GM23338 (cell line): Measurements from ENCODE around the gene PADI1. TPM values are rescaled to one million over a fixed set of nuclear protein-coding genes. Genes with fewer than 3 reads are reported as not detected.

ENCODE experiments used
- ATAC-seq: fragments of 200-7000 bp; cut with Tn5 transposase; 3 replicates; pipeline ENCODE4 v1.9.1; 2020
- DNase-seq: peaks from one replicate; pipeline ENCODE4 v3.0.0-alpha.2; 2015; ENCODE audit warnings: low spot score
- H2AFZ ChIP-seq: fragments of 200-600 bp; sonication (generic); 2 replicates; pipeline ENCODE4 v1.8.0; 2016; ENCODE audit warnings: antibody characterized with exemption, mild to moderate bottlenecking, moderate library complexity
- H3F3A ChIP-seq: fragments of 200-600 bp; sonication (generic); replicated peaks from 2 replicates; pipeline ENCODE4 v1.8.0; 2017; ENCODE audit warnings: antibody characterized with exemption, mixed run types, low read depth
- H3K27ac ChIP-seq: fragments of 200-600 bp; sonication (generic); 2 replicates; pipeline ENCODE4 v1.6.1; 2016; ENCODE audit warnings: low read depth
- H3K27me3 ChIP-seq: fragments of 200-600 bp; sonication (generic); 2 replicates; pipeline ENCODE4 v1.8.0; 2016; ENCODE audit warnings: mild to moderate bottlenecking, mixed run types, moderate library complexity; ENCODE audit not compliant: insufficient read depth
- H3K36me3 ChIP-seq: fragments of 200-600 bp; sonication (generic); 2 replicates; pipeline ENCODE4 v1.8.0; 2016; ENCODE audit warnings: mild to moderate bottlenecking; ENCODE audit not compliant: insufficient read depth
- H3K4me1 ChIP-seq: fragments of 200-600 bp; sonication (generic); 2 replicates; pipeline ENCODE4 v1.8.0; 2016; ENCODE audit warnings: mild to moderate bottlenecking, moderate library complexity; ENCODE audit not compliant: insufficient read depth
- H3K4me2 ChIP-seq: fragments of 200-600 bp; sonication (generic); 2 replicates; pipeline ENCODE4 v1.7.1; 2017; ENCODE audit warnings: mixed run types
- H3K4me3 ChIP-seq: fragments of 200-600 bp; sonication (generic); 2 replicates; pipeline ENCODE4 v1.6.1; 2016; ENCODE audit warnings: mixed run types
- H3K79me2 ChIP-seq: fragments of 200-600 bp; sonication (generic); replicated peaks from 2 replicates; pipeline ENCODE4 v1.8.0; 2017; ENCODE audit warnings: mild to moderate bottlenecking; ENCODE audit not compliant: insufficient read depth
- H3K9me2 ChIP-seq: fragments of 200-600 bp; sonication (generic); 2 replicates; pipeline ENCODE4 v1.8.0; 2017; ENCODE audit not compliant: insufficient read depth
- H4K20me1 ChIP-seq: fragments of 200-600 bp; sonication (generic); replicated peaks from 2 replicates; pipeline ENCODE4 v1.8.0; 2017; ENCODE audit warnings: mild to moderate bottlenecking; ENCODE audit not compliant: insufficient read depth
- H3K27ac Mint-ChIP-seq: 2 replicates; pipeline ENCODE4 v1.8.0; 2020; ENCODE audit warnings: inconsistent platforms, mild to moderate bottlenecking, moderate library complexity, mixed read lengths
- H3K27me3 Mint-ChIP-seq: 3 replicates; pipeline ENCODE4 v1.8.0; 2022; ENCODE audit warnings: low read depth, mild to moderate bottlenecking, moderate library complexity, mixed read lengths, inconsistent platforms; ENCODE audit not compliant: insufficient read depth, poor library complexity
- H3K36me3 Mint-ChIP-seq: 3 replicates; pipeline ENCODE4 v1.8.0; 2021; ENCODE audit warnings: low read depth, mild to moderate bottlenecking, inconsistent platforms, moderate library complexity, mixed read lengths
- H3K4me1 Mint-ChIP-seq: 3 replicates; pipeline ENCODE4 v1.8.0; 2020; ENCODE audit warnings: mild to moderate bottlenecking, inconsistent platforms, mixed read lengths
- H3K4me3 Mint-ChIP-seq: 3 replicates; pipeline ENCODE4 v1.8.0; 2021; ENCODE audit warnings: moderate library complexity, mild to moderate bottlenecking, inconsistent platforms, mixed read lengths
- H3K9me3 Mint-ChIP-seq: 3 replicates; pipeline ENCODE4 v1.8.0; 2020; ENCODE audit warnings: moderate library complexity, mild to moderate bottlenecking, inconsistent platforms, mixed read lengths
- CREB1 ChIP-seq: fragments of 250-450 bp; sonication (Bioruptor Pico); IDR thresholded peaks from 2 replicates; pipeline ENCODE4 v1.5.0; 2020; ENCODE audit warnings: low read depth, mild to moderate bottlenecking, moderate library complexity
- ETS1 ChIP-seq: IDR thresholded peaks from 2 replicates; pipeline ENCODE4 v1.6.1; 2016; ENCODE audit warnings: antibody characterized with exemption
- EZH2 ChIP-seq: fragments of 200-600 bp; sonication (generic); IDR thresholded peaks from one replicate; pipeline ENCODE4 v1.8.0; 2017; ENCODE audit warnings: antibody characterized with exemption, mild to moderate bottlenecking, low read depth; ENCODE audit not compliant: unreplicated experiment
- EZH2phosphoT487 ChIP-seq: fragments of 200-600 bp; sonication (generic); IDR thresholded peaks from one replicate; pipeline ENCODE4 v1.8.1; 2018; ENCODE audit warnings: antibody characterized with exemption; ENCODE audit not compliant: unreplicated experiment
- JUNB ChIP-seq: IDR thresholded peaks from one replicate; pipeline ENCODE4 v1.6.1; 2016; ENCODE audit warnings: antibody characterized with exemption; ENCODE audit not compliant: unreplicated experiment
- NANOG ChIP-seq: IDR thresholded peaks from 2 replicates; pipeline ENCODE4 v1.6.1; 2016; ENCODE audit warnings: antibody characterized with exemption, borderline replicate concordance
- POLR2AphosphoS5 ChIP-seq: IDR thresholded peaks from 2 replicates; pipeline ENCODE4 v1.6.1; 2016; ENCODE audit warnings: antibody characterized with exemption, low read depth
- STAT1 ChIP-seq: IDR thresholded peaks from one replicate; pipeline ENCODE4 v1.6.1; 2016; ENCODE audit warnings: antibody characterized with exemption; ENCODE audit not compliant: unreplicated experiment
- ZNF114 ChIP-seq: fragments of 250-450 bp; sonication (Bioruptor Pico); IDR thresholded peaks from 2 replicates; pipeline ENCODE4 v1.5.0; 2020; ENCODE audit warnings: mild to moderate bottlenecking, moderate library complexity
- ZNF331 ChIP-seq: fragments of 250-450 bp; sonication (Bioruptor Pico); IDR thresholded peaks from 2 replicates; pipeline ENCODE4 v1.5.0; 2020; ENCODE audit warnings: low read depth, mild to moderate bottlenecking, moderate library complexity
- polyA plus RNA-seq: library from polyadenylated mRNA; unstranded; fragments of >200 nt; fragmentation: Nextera tagmentation; extraction: Ambion mirVana; gene quantifications from 2 replicates; pipeline ENCODE4 v1.2.1, GENCODE V29; 2016
- total RNA-seq: library from RNA; depleted of rRNA; stranded (reverse); fragments of >200 nt; shearing (Covaris generic); gene quantifications from 2 replicates; pipeline ENCODE4 v1.2.3, GENCODE V29; 2014
- TF ChIP-seq, protein P1 (sequence below): fragments of 250-450 bp; sonication (Bioruptor Pico); IDR thresholded peaks from 2 replicates; pipeline ENCODE4 v1.5.0; 2020; ENCODE audit warnings: mild to moderate bottlenecking, moderate library complexity
- TF ChIP-seq, protein P2 (sequence below): IDR thresholded peaks from one replicate; pipeline ENCODE4 v1.6.1; 2018; ENCODE audit warnings: antibody characterized with exemption; ENCODE audit not compliant: unreplicated experiment
- TF ChIP-seq, protein P3 (sequence below), 2 experiments: fragments of 200-600 bp in 1 of 2; sonication (generic) in 1 of 2; conservative IDR thresholded peaks; 2 replicates each; pipeline versions ENCODE4 v1.5.1 to v1.6.1; 2016 to 2017; ENCODE audit warnings: antibody characterized with exemption in 2 of 2, low read depth in 2 of 2, mild to moderate bottlenecking in 2 of 2, moderate library complexity in 1 of 2

Gene PADI1
- total and polyA plus RNA-seq, 2 experiments from 2014 or later = 0.26 to 0.28 TPM

- Histone ChIP-seq H3K4me3 (no peak overlapping the region), H3K9me2 (no peaks in the 10 kb centered on the region), H3K4me1 (no peaks in the 10 kb centered on the region), H3K27ac (no peak overlapping the region), H3K36me3 (no peaks in the 10 kb centered on the region; the same call in 1 of the 2 replicates), H3K79me2 (no peaks in the 10 kb centered on the region), H2AFZ (0 out of 2 replicates have a peak overlapping the region, but pooled peaks have one; percentile 43), H3K27me3 (no peaks in the 10 kb centered on the region), H4K20me1 (no peaks in the 10 kb centered on the region), H3F3A (no peaks in the 10 kb centered on the region), H3K4me2 (no peak overlapping the region)
- Mint-ChIP-seq H3K9me3 (no peaks in the 10 kb centered on the region), H3K27me3 (peaks cover 3% of the 10 kb centered on the region), H3K4me3 (no peak overlapping the region), H3K27ac (no peak overlapping the region), H3K4me1 (no peaks in the 10 kb centered on the region), H3K36me3 (no peaks in the 10 kb centered on the region)
- no peak for ATAC-seq
- no peak for TF ChIP-seq STAT1
- no peak for TF ChIP-seq POLR2AphosphoS5
- TF ChIP-seq EZH2phosphoT487 = no peak
- TF ChIP-seq, protein P1, sequence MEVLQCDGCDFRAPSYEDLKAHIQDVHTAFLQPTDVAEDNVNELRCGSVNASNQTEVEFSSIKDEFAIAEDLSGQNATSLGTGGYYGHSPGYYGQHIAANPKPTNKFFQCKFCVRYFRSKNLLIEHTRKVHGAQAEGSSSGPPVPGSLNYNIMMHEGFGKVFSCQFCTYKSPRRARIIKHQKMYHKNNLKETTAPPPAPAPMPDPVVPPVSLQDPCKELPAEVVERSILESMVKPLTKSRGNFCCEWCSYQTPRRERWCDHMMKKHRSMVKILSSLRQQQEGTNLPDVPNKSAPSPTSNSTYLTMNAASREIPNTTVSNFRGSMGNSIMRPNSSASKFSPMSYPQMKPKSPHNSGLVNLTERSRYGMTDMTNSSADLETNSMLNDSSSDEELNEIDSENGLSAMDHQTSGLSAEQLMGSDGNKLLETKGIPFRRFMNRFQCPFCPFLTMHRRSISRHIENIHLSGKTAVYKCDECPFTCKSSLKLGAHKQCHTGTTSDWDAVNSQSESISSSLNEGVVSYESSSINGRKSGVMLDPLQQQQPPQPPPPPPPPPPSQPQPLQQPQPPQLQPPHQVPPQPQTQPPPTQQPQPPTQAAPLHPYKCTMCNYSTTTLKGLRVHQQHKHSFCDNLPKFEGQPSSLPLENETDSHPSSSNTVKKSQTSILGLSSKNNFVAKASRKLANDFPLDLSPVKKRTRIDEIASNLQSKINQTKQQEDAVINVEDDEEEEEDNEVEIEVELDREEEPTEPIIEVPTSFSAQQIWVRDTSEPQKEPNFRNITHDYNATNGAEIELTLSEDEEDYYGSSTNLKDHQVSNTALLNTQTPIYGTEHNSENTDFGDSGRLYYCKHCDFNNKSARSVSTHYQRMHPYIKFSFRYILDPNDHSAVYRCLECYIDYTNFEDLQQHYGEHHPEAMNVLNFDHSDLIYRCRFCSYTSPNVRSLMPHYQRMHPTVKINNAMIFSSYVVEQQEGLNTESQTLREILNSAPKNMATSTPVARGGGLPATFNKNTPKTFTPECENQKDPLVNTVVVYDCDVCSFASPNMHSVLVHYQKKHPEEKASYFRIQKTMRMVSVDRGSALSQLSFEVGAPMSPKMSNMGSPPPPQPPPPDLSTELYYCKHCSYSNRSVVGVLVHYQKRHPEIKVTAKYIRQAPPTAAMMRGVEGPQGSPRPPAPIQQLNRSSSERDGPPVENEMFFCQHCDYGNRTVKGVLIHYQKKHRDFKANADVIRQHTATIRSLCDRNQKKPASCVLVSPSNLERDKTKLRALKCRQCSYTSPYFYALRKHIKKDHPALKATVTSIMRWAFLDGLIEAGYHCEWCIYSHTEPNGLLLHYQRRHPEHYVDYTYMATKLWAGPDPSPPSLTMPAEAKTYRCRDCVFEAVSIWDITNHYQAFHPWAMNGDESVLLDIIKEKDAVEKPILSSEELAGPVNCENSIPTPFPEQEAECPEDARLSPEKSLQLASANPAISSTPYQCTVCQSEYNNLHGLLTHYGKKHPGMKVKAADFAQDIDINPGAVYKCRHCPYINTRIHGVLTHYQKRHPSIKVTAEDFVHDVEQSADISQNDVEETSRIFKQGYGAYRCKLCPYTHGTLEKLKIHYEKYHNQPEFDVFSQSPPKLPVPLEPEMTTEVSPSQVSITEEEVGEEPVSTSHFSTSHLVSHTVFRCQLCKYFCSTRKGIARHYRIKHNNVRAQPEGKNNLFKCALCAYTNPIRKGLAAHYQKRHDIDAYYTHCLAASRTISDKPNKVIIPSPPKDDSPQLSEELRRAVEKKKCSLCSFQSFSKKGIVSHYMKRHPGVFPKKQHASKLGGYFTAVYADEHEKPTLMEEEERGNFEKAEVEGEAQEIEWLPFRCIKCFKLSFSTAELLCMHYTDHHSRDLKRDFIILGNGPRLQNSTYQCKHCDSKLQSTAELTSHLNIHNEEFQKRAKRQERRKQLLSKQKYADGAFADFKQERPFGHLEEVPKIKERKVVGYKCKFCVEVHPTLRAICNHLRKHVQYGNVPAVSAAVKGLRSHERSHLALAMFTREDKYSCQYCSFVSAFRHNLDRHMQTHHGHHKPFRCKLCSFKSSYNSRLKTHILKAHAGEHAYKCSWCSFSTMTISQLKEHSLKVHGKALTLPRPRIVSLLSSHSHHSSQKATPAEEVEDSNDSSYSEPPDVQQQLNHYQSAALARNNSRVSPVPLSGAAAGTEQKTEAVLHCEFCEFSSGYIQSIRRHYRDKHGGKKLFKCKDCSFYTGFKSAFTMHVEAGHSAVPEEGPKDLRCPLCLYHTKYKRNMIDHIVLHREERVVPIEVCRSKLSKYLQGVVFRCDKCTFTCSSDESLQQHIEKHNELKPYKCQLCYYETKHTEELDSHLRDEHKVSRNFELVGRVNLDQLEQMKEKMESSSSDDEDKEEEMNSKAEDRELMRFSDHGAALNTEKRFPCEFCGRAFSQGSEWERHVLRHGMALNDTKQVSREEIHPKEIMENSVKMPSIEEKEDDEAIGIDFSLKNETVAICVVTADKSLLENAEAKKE (CRISPR knock-in tag) = no peak
- TF ChIP-seq ZNF331 = no peak
- TF ChIP-seq ETS1 = no peak
- no peak for TF ChIP-seq NANOG
- TF ChIP-seq ZNF114 (CRISPR knock-in tag) = no peak
- no peak for TF ChIP-seq CREB1 (CRISPR knock-in tag)
- TF ChIP-seq, protein P2, sequence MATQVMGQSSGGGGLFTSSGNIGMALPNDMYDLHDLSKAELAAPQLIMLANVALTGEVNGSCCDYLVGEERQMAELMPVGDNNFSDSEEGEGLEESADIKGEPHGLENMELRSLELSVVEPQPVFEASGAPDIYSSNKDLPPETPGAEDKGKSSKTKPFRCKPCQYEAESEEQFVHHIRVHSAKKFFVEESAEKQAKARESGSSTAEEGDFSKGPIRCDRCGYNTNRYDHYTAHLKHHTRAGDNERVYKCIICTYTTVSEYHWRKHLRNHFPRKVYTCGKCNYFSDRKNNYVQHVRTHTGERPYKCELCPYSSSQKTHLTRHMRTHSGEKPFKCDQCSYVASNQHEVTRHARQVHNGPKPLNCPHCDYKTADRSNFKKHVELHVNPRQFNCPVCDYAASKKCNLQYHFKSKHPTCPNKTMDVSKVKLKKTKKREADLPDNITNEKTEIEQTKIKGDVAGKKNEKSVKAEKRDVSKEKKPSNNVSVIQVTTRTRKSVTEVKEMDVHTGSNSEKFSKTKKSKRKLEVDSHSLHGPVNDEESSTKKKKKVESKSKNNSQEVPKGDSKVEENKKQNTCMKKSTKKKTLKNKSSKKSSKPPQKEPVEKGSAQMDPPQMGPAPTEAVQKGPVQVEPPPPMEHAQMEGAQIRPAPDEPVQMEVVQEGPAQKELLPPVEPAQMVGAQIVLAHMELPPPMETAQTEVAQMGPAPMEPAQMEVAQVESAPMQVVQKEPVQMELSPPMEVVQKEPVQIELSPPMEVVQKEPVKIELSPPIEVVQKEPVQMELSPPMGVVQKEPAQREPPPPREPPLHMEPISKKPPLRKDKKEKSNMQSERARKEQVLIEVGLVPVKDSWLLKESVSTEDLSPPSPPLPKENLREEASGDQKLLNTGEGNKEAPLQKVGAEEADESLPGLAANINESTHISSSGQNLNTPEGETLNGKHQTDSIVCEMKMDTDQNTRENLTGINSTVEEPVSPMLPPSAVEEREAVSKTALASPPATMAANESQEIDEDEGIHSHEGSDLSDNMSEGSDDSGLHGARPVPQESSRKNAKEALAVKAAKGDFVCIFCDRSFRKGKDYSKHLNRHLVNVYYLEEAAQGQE = no peak
- TF ChIP-seq EZH2 = no peak
- TF ChIP-seq, protein P3, sequence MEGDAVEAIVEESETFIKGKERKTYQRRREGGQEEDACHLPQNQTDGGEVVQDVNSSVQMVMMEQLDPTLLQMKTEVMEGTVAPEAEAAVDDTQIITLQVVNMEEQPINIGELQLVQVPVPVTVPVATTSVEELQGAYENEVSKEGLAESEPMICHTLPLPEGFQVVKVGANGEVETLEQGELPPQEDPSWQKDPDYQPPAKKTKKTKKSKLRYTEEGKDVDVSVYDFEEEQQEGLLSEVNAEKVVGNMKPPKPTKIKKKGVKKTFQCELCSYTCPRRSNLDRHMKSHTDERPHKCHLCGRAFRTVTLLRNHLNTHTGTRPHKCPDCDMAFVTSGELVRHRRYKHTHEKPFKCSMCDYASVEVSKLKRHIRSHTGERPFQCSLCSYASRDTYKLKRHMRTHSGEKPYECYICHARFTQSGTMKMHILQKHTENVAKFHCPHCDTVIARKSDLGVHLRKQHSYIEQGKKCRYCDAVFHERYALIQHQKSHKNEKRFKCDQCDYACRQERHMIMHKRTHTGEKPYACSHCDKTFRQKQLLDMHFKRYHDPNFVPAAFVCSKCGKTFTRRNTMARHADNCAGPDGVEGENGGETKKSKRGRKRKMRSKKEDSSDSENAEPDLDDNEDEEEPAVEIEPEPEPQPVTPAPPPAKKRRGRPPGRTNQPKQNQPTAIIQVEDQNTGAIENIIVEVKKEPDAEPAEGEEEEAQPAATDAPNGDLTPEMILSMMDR (conservative IDR thresholded peaks at IDR 0.05; ENCODE audit: low read depth in 2 of 2) = no peak
- no peak for TF ChIP-seq JUNB
- DNase-seq = no peak
These were observed 84.8 kb downstream of the PADI1 start for GRCh38 chr1:17289721-17290120.
